T follicular helper cell (primary cell): ENCODE results near the gene BAMBI.
"Not testable (repeated sequence)": the region's sequence is repeated elsewhere in the genome, so short reads cannot be mapped to it uniquely, and the experiment has no call there.

Experiments
- DNase-seq: peaks from one replicate; pipeline ENCODE4 v3.0.0-alpha.2; 2020; ENCODE audit warnings: low read depth
- total RNA-seq, 2 experiments: gene quantifications; one replicate each; lab custom pipeline; 2026; lab: John Stamatoyannopoulos, UW

BAMBI gene, protein sequence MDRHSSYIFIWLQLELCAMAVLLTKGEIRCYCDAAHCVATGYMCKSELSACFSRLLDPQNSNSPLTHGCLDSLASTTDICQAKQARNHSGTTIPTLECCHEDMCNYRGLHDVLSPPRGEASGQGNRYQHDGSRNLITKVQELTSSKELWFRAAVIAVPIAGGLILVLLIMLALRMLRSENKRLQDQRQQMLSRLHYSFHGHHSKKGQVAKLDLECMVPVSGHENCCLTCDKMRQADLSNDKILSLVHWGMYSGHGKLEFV
- 0.36 to 0.96 reads per million in 2 experiments for total RNA-seq

GRCh38 chr10:28676968-28677887 is at the start of gene BAMBI:
TSS of gene BAMBI (plus strand) at chr10:28677521. CDS start at chr10:28677898, 377 bp downstream.
- DNase-seq, result peak; percentile 84

- DNase-seq, result peak; percentile 44
Measured at GRCh38 chr10:28628184-28628893, 49.0 kb upstream of the BAMBI start.

DNA sequence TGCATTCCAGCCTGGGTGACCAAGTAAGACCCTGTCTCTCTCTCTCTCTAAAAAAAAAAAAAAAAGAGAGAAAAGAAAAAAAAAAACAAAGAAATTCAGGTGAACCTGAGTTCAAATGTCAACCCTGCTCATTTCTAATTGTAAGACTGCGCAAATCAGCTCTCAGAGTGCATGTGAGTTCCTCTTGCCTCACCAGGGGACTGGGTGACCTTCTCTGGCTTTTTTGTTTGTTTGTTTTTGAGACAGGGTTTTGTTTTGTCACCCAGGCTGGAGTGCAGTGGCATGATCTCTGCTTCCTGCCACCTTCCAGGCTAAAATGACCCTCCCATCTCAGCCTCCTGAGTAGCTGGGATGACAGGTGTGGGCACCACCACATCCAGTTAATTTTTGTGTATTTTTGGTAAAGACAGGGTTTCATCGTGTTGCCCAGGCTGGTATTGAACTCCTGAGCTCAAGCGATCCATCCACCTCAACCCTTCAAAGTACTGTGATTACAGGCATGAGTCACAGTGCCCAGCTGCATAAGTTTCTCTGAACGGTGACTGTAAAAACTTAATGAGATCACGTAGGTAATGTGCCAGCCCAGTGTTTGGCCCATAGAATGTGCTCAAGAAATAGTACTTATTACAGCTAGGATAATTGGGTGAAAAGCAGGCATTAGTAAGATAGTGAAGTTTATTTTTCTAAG is 45.3 kb upstream of the BAMBI start:
- no peak for DNase-seq

DNA sequence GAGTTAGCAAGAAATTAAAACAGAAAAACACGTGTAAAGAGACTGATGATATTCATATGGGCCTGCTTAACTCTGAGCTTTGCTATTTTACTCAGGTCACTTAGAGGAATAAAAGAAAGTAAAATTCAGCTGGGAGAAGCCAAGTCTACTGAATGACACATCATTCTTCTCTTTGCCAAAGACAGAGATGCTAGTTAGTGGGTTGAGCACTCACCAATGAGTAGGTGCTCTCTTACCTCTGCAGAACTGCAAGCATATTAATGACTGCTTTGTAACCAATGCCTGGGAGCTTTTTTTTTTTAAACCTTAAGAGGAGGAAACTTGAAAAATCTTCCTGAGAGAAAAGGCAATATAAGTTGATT is 44.8 kb upstream of the BAMBI start:
- no peak for DNase-seq

- no peak for DNase-seq
Measured at GRCh38 chr10:28633750-28634149, 43.6 kb upstream of the BAMBI start.

DNA sequence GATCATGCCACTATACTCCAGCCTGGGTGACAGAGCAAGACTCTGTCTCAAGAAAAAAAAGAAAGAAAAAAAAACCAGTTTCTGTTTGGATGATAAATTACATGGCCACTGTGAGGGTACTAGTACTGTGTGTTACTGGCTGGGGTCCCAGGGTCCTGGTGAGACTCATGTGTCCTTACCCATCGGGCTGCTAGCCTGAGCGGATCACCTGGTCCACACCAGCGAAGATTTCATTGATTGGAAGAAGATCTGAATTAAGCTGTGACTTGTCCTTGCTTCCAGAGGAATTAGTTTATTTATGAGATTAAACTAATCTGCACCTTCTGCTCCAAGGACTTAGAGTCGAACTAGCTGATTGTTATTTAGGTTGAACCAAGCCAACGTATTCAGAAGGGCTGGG is 40.0 kb upstream of the BAMBI start:
- DNase-seq, result no peak

DNA sequence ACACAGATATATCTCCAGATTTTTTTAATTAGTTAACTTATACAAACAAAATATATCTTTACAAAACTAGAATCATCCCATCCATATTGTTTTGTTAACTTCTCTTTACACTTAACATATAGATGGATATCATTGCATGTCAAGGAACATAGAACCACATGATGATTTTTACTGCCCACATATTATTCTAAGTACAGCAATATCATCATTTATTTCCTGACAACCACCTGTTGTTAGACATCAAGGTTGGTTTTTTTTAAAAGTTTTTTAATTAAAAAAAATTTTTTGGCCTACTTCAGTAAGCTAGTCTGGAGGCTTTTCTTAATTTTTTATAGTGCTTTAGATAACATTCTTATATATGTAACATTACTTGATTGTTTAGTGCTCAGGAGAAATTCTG is 38.9 kb upstream of the BAMBI start:
- no peak for DNase-seq

DNA sequence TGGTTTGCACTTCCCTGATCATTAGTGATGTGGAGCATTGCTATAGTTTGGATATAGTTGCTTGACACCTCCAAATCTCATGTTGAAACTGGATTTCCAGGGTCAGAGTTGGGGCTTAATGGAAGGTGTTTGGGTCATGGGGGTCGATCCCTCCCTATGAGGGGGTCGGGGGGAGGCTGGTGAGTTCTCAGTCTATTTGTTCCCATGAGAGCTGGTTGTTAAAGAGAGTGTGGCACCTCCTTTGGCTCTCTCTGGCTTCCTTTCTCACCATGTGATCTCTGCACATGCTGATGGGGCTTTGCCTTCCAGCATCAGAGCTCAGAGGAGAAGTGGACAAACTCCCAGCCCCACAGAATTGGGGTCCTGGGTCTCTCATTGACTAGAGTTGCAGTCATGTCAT is 36.8 kb upstream of the BAMBI start:
- DNase-seq, result no peak

DNA sequence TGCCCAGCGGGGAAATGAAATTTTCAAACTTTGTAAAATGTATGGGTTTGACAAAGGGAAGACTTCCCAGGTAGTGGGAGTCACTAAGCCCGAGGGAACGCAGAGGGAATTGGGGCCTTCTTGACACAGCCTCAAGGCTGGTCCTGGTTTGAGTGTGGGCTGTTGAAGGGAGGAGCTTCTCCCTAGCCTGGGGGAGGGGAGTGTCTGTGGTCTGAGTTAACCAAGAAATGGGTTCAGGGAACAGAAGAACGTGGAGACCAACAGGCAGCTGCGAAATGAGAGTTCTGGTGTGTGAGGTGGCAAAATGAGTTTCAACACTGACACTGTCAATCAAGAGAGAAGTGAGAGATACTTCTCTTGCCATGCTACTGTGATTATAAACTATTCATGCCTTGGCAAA is 32.7 kb upstream of the BAMBI start:
- DNase-seq, result no peak

DNA sequence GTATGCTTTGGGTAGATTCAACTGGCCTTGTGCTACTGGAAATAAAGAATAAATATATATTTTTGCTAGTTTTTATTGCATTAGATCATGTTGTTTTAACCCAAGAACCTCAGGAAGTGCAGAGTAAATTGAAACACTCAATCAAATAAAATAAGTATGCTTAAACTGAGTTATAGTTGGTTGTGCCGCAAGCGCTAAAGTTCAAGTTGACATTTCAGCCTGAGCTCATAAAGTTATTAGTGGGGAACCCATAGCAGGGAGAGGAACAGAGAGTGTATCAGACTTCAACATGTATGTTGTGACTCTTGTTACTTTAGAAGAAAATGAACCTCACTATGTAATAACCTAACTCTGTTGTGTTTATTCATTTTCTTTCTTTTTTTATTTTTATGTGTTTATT is 25.2 kb upstream of the BAMBI start:
- DNase-seq, result no peak

DNA sequence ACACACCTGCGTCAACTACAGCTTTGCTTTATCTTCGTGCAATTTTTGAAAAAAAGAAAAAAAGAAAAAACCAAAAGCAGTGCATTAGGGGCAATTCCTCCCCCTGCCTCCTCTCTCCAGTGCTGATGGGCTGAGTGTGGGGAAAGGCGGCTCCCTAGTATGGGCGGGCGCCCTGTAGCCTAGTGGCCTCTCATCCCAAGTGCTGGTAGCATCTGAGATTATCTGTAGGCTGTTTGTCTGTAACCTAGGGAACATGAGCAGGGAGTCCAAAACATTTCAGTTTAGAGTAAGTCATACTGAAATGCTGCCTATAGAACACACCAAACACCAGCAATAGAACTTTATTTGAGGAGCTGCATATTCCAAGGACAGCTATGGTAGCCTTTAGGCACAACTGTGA is 24.6 kb upstream of the BAMBI start:
- DNase-seq, result no peak

DNA sequence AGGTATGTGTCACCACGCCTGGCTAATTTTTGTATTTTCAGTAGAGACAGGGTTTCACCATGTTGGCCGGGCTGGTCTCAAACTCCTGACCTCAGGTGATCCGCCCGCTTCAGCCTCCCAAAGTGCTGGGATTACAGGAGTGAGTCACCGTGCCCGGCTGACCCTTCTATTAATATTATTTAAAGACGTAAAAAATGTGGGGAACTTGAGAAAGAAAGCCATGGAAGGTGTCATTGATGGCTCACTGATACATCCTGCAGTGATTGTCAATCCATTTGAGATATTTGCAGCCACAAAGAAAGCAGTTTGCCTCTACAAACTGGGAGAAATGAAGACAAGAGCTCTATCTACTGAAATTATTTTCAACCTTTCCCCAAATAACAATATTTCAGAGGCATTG is 18.5 kb upstream of the BAMBI start:
- not testable (repeated sequence) for DNase-seq

- no peak for DNase-seq
Measured at GRCh38 chr10:28661035-28661434, 16.3 kb upstream of the BAMBI start.

- peak; percentile 57 for DNase-seq
Measured at GRCh38 chr10:28663576-28664368, 13.5 kb upstream of the BAMBI start.

DNA sequence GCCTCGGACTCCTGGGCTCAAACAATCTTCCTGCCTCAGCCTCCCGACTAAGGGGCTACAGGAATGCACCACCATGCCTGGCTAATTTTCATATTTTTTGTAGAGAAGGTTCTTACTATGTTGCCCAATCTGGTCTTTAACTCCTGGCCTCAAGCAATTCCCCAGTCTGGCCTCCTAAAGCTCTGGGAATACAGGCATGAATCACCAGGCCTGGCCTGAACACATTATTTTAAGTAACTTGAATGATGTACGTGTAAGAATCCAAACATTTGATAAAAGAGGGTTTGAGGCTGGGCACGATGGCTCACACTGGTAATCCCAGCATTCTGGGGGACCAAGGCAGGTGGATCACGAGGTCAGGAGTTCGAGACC is 13.0 kb upstream of the BAMBI start:
- no peak for DNase-seq

DNA sequence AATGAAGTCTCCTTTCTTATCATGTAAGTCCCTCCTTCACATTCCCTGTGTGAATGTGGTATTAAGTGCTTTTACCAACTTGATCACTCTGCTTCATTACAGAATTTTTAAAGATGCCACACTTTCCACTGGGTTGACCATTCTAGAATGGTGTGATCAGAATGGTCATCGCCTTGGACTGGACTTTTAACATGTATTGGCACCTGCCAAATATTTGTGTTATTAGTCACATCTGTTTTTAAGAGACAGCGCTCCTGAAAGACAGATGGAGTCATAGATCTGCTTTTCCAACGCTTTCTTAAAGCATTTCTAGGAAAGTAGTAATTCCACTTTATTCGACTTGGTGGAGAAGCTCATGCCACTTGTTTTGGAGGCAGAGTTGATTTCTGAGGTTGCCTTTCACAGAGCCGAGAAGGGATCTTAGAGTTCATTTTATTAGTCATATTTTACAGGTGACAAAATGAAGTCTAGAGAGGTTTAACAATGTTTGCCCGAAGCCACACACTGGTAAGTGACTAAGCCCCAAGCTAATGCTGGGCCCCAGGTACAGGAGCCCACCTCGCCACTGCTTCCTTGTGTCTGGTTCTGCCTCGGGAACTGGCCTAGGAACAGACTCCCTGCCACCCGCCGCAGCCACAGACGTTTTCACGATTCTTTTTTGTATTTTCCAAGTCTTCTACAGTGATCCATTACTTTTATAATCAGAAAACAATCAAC is 10.4 kb upstream of the BAMBI start:
- DNase-seq, result no peak

- DNase-seq, result peak; percentile 7
Measured at GRCh38 chr10:28668363-28669226, 8.7 kb upstream of the BAMBI start.

DNA sequence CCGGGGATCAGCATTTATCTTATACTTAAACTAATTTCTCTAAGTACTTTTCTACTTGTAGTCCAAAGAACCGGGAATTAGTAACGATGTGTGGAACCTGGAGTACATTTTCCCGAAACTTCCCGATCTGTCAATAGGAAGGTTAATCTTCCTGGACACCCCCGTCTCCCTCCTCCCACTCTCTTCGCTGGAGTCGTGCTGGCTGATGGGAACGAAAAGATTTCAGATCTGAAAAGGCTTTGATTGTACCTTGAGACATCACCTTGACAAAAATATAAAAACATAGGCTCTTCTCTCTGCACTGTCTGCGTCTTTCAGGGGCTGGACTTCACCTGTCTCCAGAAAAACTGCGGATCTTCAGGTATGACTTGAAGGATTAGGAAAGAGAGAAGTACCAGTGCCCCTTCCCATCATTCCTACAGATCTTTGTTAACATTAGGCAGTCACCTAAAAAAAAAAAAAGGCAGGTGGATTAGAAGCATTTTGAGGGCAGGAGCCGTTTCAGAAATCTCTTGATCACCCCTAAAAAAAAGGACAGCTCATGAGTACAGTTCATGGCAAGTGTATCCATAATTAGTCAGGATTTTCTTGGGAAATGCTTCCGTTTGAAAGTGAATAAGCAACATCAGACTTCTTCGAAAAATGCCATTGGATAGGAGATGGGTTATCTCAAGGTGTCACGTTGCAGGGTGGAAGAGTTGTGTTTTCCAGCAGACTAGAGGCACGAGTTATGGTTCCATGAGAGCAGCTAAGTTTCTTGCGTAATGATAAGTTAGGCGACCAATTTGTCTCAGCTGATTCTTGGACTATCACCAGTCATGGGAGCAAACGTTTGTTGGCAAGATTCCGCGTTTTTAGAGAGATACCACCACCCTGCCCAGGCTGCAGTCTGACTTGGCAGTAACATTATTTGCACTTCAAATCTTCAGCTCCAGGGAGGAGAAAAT is 7.8 kb upstream of the BAMBI start:
- no peak for DNase-seq
